Neuron (in vitro differentiated cells): ENCODE measurements around the gene COQ8A.

Experiments
- H2AFZ ChIP-seq: one replicate; pipeline ENCODE4 v1.6.1; 2013; ENCODE audit warnings: low read depth, mild to moderate bottlenecking, inconsistent platforms, low read length, moderate library complexity
- H3K27me3 ChIP-seq: one replicate; pipeline ENCODE4 v1.6.1; 2013; ENCODE audit warnings: low read length; ENCODE audit not compliant: insufficient read depth
- H3K36me3 ChIP-seq: one replicate; pipeline ENCODE4 v1.6.1; 2013; ENCODE audit warnings: low read length; ENCODE audit not compliant: insufficient read depth
- H3K4me1 ChIP-seq: one replicate; pipeline ENCODE4 v1.6.1; 2013; ENCODE audit warnings: low read length; ENCODE audit not compliant: insufficient read depth
- H3K4me3 ChIP-seq: 2 replicates; pipeline ENCODE4 v1.5.1; 2013; ENCODE audit warnings: mild to moderate bottlenecking, low read length, moderate library complexity
- H3K9me3 ChIP-seq: one replicate; pipeline ENCODE4 v1.6.1; 2013; ENCODE audit warnings: low read length

The COQ8A gene

DNA sequence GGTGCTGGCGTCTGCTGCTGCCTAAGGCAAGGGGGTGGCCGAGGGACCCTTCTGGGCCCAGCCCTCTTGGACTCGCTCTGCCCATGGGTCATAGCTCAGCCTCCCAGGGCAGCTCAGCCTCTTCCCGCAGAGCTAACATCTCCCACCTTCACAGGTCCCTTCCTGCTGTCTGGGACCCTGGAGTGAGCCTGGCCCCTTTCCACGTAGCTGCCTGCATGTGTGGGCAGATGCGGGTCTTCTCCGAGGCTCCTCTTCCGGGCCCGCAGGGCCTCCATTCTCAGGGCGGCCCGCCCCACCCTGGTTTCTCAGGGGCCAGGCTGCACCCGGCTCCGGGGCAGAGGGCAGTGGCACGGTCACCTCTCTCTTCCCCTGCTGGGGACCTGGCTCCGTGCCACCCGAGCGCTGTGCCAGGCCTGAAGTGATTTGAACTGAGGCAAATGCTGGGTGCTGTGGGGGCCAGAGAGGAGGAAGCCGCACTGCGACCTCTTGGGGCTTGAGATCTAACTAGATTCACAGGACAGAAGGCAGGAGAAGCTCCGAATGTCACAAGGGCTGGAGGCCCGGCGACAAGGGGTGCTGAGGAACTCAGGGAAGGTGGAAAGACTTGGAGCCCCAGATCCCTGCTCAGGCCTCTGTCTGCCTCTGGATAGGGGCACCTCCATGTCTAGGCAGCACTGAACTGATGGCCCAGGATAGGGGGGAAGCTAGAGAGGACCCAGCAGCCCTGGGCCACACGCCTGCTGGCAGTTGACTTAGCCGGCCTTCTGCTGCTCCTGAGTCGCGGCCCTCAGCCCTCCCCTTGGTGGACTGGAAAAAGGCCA, 40.7 kb downstream of the COQ8A start:
- Histone ChIP-seq H3K4me3 (no peak overlapping the region), H2AFZ (no peak overlapping the region), H3K9me3 (no peaks in the 10 kb centered on the region), H3K36me3 (no peaks in the 10 kb centered on the region), H3K4me1 (peaks cover 11% of the 10 kb centered on the region), H3K27me3 (no peaks in the 10 kb centered on the region)

DNA sequence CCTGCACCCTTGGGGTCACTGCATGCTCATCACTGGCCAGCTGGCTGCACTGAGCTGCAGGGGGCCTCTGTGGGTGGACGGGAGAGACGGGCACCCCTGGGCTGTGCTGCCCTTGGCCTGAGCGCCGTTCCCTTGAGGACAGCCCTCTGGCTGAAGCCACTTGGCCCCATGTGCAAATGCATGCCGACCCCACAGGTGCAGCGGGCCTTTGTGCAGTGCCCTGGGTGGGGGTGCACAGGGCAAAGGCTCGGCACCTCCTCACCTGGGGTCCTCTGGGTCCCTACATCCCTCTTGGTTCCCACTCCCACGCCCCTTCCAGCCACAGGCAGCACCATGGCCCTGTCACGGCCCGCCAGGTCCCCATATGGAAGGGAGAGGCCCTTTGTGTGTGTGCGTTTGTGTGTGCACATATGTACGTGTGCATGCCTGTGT, 41.3 kb downstream of the COQ8A start:
- no peak overlapping the region for H3K4me3 ChIP-seq
- no peaks in the 10 kb centered on the region for H3K9me3 ChIP-seq
- no peaks in the 10 kb centered on the region for H3K27me3 ChIP-seq

DNA sequence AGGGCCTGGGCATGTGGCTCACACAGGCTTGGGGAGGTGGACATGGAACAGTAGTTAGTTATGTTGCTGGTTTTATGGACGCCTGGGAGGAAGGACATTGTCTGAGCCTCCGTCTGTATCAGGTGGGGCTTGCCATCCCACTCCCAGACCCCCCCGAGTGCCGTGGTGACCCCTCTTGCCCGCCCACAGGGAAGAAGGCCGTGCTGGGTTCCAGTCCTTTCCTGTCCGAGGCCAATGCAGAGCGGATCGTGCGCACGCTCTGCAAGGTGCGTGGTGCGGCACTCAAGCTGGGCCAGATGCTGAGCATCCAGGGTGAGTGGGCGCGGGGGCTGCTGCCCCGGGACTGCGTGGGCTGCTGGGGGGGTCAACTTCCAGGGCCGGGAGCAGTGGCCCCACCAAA, 41.7 kb downstream of the COQ8A start:
- Histone ChIP-seq H2AFZ (no peak overlapping the region), H3K9me3 (no peaks in the 10 kb centered on the region), H3K27me3 (no peaks in the 10 kb centered on the region), H3K4me3 (no peak overlapping the region), H3K4me1 (peaks cover 3% of the 10 kb centered on the region), H3K36me3 (peaks cover 6% of the 10 kb centered on the region)

More for the DNA sequence above, 41.3 kb downstream of the COQ8A start:
- Histone ChIP-seq H3K36me3 (peaks cover 2% of the 10 kb centered on the region), H3K4me1 (peaks cover 7% of the 10 kb centered on the region), H2AFZ (no peak overlapping the region)

DNA sequence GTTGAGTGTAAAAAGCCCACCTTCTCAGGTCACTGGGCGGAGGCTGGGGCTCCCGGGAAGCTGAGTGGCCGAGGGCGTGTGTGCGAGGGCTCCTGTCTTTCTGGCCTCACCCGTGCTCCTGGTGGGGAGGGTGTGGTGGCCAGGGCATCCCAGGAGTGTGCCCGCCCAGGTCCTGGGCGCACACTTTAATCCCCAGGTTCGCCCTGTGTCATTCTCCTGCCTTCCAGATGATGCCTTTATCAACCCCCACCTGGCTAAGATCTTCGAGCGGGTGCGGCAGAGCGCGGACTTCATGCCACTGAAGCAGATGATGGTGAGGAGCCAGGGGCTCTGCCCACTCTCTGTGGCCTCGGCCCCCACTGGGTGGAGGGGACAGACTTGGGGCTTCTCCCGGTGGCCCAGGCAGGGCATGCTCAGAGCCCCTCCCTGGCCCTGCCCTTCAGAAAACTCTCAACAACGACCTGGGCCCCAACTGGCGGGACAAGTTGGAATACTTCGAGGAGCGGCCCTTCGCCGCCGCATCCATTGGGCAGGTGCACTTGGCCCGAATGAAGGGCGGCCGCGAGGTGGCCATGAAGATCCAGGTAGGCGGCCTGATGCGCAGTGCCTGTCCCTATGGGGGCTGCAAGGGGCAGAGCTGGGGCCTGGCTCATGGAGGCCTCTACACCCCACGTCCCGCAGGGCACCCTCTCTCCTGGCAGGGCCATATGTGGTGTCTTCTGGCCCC, 42.5 kb downstream of the COQ8A start:
- H2AFZ ChIP-seq = no peak overlapping the region

DNA sequence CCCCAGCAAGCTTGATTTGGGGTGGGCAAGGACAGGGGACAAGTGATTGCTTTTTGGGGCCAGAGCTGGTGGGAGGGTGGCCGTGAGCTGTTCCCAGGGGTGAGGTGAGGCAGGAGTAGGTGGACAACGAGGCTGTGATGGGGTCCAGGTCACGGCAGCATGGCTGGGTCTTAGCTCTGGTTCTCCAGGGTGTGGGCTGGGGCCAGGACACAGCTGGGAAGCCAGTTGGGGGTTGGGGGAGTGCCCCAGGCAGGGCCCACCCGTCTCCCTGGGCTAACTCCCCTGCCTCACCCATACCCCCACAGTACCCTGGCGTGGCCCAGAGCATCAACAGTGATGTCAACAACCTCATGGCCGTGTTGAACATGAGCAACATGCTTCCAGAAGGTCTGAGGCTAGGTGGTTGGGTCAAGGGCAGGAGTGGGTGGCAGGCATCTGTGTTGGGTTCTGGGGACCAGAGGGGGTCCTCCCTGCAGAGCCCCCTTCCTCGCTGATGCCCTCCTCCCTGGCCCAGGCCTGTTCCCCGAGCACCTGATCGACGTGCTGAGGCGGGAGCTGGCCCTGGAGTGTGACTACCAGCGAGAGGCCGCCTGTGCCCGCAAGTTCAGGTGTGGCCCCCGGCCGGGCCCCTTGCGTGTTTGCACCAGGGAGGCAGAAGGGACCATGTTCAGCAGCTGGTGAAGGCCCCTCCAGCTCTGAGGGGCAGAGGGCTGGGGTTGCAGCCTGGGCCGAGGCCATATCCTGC, 43.3 kb downstream of the COQ8A start:
- H3K9me3 ChIP-seq = no peaks in the 10 kb centered on the region
- H3K4me1 ChIP-seq = peaks cover 3% of the 10 kb centered on the region
- H3K4me3 ChIP-seq = no peak overlapping the region
- H2AFZ ChIP-seq = no peak overlapping the region
- H3K27me3 ChIP-seq = no peaks in the 10 kb centered on the region
- peaks cover 16% of the 10 kb centered on the region for H3K36me3 ChIP-seq

More for the DNA sequence above, 42.5 kb downstream of the COQ8A start:
- H3K36me3 ChIP-seq = peaks cover 14% of the 10 kb centered on the region
- H3K4me1 ChIP-seq = peaks cover 3% of the 10 kb centered on the region
- H3K9me3 ChIP-seq = no peaks in the 10 kb centered on the region
- H3K4me3 ChIP-seq = no peak overlapping the region
- H3K27me3 ChIP-seq = no peaks in the 10 kb centered on the region

DNA sequence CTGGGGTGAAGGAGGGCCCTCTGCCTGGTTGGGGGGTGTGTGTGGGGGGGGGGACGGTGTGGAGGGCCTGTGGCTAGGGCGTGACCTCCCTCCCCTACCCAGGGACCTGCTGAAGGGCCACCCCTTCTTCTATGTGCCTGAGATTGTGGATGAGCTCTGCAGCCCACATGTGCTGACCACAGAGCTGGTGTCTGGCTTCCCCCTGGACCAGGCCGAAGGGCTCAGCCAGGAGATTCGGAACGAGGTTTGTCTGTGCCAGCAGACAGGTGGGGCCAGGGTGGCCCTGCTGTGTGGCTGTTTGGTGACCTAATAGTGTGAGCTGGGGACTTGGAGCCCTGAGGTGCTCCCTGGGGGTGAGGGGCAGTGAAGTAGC, 43.9 kb downstream of the COQ8A start:
- Histone ChIP-seq H3K9me3 (no peaks in the 10 kb centered on the region), H3K36me3 (peaks cover 20% of the 10 kb centered on the region), H3K4me3 (no peak overlapping the region), H3K27me3 (no peaks in the 10 kb centered on the region), H2AFZ (no peak overlapping the region), H3K4me1 (peaks cover 3% of the 10 kb centered on the region)

DNA sequence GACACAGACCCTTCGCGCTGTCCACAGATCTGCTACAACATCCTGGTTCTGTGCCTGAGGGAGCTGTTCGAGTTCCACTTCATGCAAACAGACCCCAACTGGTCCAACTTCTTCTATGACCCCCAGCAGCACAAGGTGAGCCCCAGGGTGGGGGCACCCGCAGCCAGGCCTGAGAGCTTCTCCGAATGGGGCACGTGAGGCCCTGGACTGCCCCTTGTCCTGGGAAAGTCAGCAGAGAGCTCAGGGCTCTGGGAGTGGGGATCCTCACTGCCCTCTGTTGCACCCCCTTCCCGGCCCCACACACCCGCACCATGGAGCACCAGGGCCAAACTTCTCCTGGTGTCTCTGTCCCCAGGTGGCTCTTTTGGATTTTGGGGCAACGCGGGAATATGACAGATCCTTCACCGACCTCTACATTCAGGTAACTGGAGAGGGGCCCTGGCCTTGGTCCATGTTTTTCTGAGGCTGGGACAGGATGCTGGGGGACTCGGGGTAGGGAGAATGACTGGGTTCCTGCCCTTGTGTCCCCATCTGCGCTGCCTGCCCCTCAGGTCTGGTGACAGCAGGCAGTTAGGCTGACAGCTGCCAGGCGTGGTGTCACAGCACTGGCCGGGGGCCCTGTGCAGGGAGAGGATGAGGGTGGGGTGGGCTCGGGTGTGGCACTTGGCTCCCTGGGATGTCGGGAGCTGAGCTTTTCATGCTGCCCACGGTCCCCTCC, 44.6 kb downstream of the COQ8A start:
- Histone ChIP-seq H3K27me3 (no peaks in the 10 kb centered on the region), H3K9me3 (no peaks in the 10 kb centered on the region), H3K4me3 (no peak overlapping the region), H3K4me1 (peaks cover 2% of the 10 kb centered on the region), H3K36me3 (peaks cover 20% of the 10 kb centered on the region), H2AFZ (no peak overlapping the region)

DNA sequence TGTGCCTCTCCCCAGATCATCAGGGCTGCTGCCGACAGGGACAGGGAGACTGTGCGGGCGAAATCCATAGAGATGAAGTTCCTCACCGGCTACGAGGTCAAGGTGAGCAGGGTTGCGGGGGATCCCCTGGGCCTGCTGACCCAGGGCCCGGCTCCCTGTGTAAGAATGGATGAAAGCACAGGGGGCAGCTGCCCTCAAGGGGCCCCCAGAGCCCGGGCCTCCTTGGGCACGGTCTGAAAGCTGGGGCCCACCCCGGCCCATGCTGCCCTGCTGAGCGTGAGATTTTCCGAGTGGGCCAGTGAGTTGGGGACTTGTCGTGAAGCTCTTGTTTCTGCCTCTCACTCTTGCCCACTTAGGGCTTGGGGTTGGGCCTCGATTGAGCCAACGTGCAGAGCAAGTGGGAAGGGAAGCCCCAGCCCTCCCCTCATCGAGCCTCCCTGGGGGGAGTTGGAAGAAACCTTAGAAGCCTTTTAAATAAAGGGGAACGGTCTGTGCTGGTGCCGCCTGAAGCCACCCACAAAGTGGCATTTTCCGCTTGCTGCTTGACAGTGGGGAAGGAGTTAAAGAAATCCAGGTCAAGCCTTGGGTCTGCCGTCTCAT, 45.2 kb downstream of the COQ8A start:
- Histone ChIP-seq H3K27me3 (no peaks in the 10 kb centered on the region), H3K9me3 (no peaks in the 10 kb centered on the region), H2AFZ (no peak overlapping the region), H3K36me3 (peaks cover 20% of the 10 kb centered on the region), H3K4me1 (no peaks in the 10 kb centered on the region), H3K4me3 (no peak overlapping the region)

DNA sequence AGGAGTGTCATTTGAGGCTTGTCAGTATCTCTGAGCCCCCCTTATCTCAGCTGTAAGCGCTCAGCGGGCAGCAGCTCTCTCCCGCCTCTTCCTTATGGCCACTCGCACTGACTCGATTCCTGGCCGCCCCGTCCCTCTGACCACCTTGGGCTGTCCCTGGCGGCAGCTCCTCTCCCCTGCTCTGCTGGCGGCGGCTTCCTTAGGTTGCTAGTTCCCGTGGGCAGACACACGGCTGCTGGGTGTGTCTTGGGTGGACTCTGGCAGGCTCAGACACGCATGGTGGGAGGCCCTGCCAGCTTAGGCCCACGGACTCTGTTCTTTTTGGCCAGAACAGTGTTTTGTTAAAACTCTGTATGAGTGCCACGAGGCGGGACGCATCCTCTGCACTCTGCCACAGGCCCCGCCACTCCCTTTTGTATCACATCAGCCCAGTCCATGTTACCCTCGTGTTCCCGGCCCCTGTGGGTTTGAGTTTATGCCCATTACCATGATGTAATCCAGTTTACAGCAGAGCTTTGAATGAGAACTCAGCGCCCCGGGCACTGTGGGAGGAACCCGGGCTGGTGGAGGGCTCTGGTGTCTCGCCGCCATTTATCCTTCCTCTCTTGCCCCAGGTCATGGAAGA, 45.9 kb downstream of the COQ8A start:
- Histone ChIP-seq H3K27me3 (no peaks in the 10 kb centered on the region), H3K4me3 (no peak overlapping the region), H2AFZ (no peak overlapping the region), H3K9me3 (no peaks in the 10 kb centered on the region), H3K36me3 (peaks cover 20% of the 10 kb centered on the region), H3K4me1 (no peaks in the 10 kb centered on the region)

DNA sequence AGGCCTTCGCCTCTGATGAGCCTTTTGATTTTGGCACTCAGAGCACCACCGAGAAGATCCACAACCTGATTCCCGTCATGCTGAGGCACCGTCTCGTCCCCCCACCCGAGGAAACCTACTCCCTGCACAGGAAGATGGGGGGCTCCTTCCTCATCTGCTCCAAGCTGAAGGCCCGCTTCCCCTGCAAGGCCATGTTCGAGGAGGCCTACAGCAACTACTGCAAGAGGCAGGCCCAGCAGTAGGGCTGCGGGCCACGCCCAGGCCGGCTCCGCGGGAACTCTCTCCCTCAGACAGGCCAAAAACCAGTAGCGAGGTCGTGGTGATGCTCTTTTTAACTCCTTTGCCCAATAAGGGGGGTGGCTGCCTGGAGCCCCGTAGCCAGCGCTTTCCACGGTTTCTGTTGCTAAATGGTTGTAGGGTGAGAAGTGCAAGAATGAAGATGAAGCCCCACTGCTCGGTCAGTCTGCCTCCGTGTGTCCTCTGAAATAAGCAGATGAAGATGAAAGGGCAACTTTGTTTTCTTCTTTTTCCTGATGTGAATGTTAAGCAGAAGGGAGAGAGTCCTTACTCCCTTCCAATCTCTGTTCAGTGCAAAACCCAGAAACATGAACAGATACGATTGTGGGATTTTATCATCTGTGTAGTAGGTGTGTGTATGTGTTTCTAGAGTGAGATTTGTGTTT, 46.5 kb downstream of the COQ8A start:
- Histone ChIP-seq H3K4me3 (no peak overlapping the region), H3K9me3 (no peaks in the 10 kb centered on the region), H2AFZ (no peak overlapping the region), H3K4me1 (no peaks in the 10 kb centered on the region), H3K36me3 (peaks cover 20% of the 10 kb centered on the region), H3K27me3 (no peaks in the 10 kb centered on the region)

DNA sequence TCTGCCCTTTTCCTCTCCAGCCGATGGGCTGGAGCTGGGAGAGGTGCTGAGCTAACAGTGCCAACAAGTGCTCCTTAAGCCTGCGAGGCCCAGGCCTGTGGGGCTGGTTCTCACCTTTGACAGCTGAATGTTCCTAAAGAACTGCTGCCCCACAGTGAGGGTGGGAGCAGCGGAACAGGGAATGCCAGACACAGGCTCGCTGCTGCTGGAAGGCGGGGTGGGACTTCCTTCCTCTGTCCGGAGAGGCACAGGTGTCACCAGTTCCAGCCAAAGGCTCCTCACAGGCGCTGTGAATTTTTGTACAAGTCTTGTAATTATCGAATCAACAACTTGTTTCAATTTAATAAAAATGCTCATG, 47.1 kb downstream of the COQ8A start:
- H2AFZ ChIP-seq = no peak overlapping the region
- no peaks in the 10 kb centered on the region for H3K4me1 ChIP-seq
- no peaks in the 10 kb centered on the region for H3K27me3 ChIP-seq
- peaks cover 20% of the 10 kb centered on the region for H3K36me3 ChIP-seq
- no peaks in the 10 kb centered on the region for H3K9me3 ChIP-seq
- H3K4me3 ChIP-seq = no peak overlapping the region
